Cardiac muscle cell (in vitro differentiated cells and primary cell): ENCODE measurements around the gene ZNF462. TPM values are rescaled to one million over a fixed set of nuclear protein-coding genes. Genes with fewer than 3 reads are reported as not detected.
A peak's percentile ranks its signal among the peaks of the same experiment; 100 is the strongest.

Source experiments
- DNase-seq, 2 donors: peaks; one replicate each; pipeline versions ENCODE4 v3.0.0 to v3.0.0-alpha.2; 2010 to 2017; ENCODE audit warnings: low read depth in 1 of 2, low spot score in 1 of 2
- H3K27ac ChIP-seq: fragments of 200-600 bp; sonication (generic); 2 replicates; pipeline ENCODE4 v1.5.1; 2016
- H3K27me3 ChIP-seq: fragments of 200-600 bp; sonication (generic); 2 replicates; pipeline ENCODE4 v1.6.0; 2016; ENCODE audit warnings: control low read depth
- H3K36me3 ChIP-seq: fragments of 200-600 bp; sonication (generic); 2 replicates; pipeline ENCODE4 v1.5.1; 2016; ENCODE audit warnings: control low read depth
- H3K4me1 ChIP-seq: fragments of 200-600 bp; sonication (generic); 2 replicates; pipeline ENCODE4 v1.8.1; 2017; ENCODE audit warnings: low read depth, mild to moderate bottlenecking, mixed run types
- H3K4me3 ChIP-seq: fragments of 200-600 bp; sonication (generic); 2 replicates; pipeline ENCODE4 v1.5.1; 2016; ENCODE audit warnings: mild to moderate bottlenecking
- H3K9me3 ChIP-seq: fragments of 200-600 bp; sonication (generic); 2 replicates; pipeline ENCODE4 v1.5.1; 2017; ENCODE audit warnings: low read depth, mild to moderate bottlenecking, control low read depth
- CTCF ChIP-seq: IDR thresholded peaks from 2 replicates; pipeline ENCODE4 v1.5.1; 2012; ENCODE audit warnings: low read depth, mild to moderate bottlenecking, low read length
- polyA plus RNA-seq: library from polyadenylated mRNA; unstranded; fragments of >200 nt; fragmentation: Nextera tagmentation; extraction: Ambion mirVana; gene quantifications from 2 replicates; pipeline ENCODE4 v1.2.1, GENCODE V29; 2016
- total RNA-seq: library from RNA; depleted of rRNA; stranded (reverse); fragments of >200 nt; gene quantifications from 2 replicates; pipeline ENCODE4 v1.2.3, GENCODE V29; 2016

The ZNF462 gene
- total and polyA plus RNA-seq, 2 experiments from 2014 or later, result 12.7 to 36.8 TPM

DNA sequence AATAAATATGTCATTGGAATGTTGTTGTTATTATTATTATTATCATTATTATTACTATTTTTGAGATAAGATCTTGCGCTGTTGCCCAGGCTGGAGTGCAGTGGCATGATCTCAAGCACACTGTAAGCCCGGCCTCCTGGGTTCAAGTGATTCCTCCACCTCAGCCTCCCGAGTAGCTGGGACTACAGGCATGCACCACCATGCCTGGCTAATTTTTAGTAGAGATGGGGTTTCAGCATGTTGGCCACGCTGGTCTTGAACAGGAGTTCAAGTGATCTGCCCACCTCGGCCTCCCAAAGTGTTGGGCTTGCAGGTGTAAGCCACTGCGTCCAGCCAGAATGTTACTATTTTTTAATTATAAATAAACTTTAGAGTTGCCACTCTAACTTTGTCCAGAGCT, 14.4 kb downstream of the ZNF462 start:
- TF ChIP-seq CTCF, result no peak
- H3K9me3 ChIP-seq, result no peaks in the 10 kb centered on the region
- no peak for DNase-seq
- H3K4me3 ChIP-seq, result no peak overlapping the region
- no peaks in the 10 kb centered on the region for H3K27me3 ChIP-seq
- no peak overlapping the region for H3K27ac ChIP-seq
- no peaks in the 10 kb centered on the region for H3K36me3 ChIP-seq
- peaks cover 25% of the 10 kb centered on the region for H3K4me1 ChIP-seq

GRCh38 chr9:106878081-106878837, 15.3 kb downstream of the ZNF462 start:
- peaks cover 25% of the 10 kb centered on the region for H3K4me1 ChIP-seq
- H3K9me3 ChIP-seq, result no peaks in the 10 kb centered on the region
- H3K4me3 ChIP-seq, result no peak overlapping the region
- peak overlapping the region; percentile 44 for H3K27ac ChIP-seq
- DNase-seq, result no peak
- no peaks in the 10 kb centered on the region for H3K36me3 ChIP-seq
- no peak for TF ChIP-seq CTCF
- no peaks in the 10 kb centered on the region for H3K27me3 ChIP-seq

DNA sequence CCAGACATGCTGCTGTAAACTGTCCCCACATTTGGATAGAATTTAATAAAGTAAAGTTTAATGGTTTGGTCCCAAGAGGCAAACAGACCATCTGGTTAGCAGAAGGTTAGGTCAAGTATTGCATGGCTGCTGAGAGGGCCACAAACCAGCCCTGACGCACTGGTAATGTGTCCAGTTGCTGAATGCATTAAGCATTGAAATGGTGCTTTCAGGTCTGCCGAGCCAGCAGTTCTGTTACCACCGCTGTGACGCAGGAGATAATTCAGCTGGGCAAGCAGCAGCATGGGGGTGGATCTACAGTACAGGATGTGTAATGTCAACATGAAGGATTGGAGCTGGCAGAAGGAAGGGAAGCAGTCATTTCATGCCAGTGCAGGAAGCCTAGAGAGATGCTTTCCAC, 16.0 kb downstream of the ZNF462 start:
- no peak overlapping the region for H3K4me3 ChIP-seq
- peak in 1 of 2 donors; percentile 95 for DNase-seq
- no peak for TF ChIP-seq CTCF
- no peaks in the 10 kb centered on the region for H3K9me3 ChIP-seq
- H3K27ac ChIP-seq, result peak overlapping the region; percentile 44
- H3K27me3 ChIP-seq, result no peaks in the 10 kb centered on the region
- H3K36me3 ChIP-seq, result no peaks in the 10 kb centered on the region
- peaks cover 24% of the 10 kb centered on the region for H3K4me1 ChIP-seq

GRCh38 chr9:106879439-106879882, 16.5 kb downstream of the ZNF462 start:
- Histone ChIP-seq H3K4me1 (peaks cover 21% of the 10 kb centered on the region), H3K4me3 (no peak overlapping the region), H3K9me3 (no peaks in the 10 kb centered on the region), H3K27me3 (no peaks in the 10 kb centered on the region), H3K36me3 (no peaks in the 10 kb centered on the region), H3K27ac (peak overlapping the region; percentile 46)
- DNase-seq, result no peak
- no peak for TF ChIP-seq CTCF

- Histone ChIP-seq H3K36me3 (no peaks in the 10 kb centered on the region), H3K4me1 (peaks cover 27% of the 10 kb centered on the region), H3K9me3 (no peaks in the 10 kb centered on the region), H3K4me3 (no peak overlapping the region), H3K27ac (peak overlapping the region; percentile 46), H3K27me3 (no peaks in the 10 kb centered on the region)
- DNase-seq, result no peak
- no peak for TF ChIP-seq CTCF
These were observed 17.1 kb downstream of the ZNF462 start for GRCh38 chr9:106880081-106880480.
